WTC11 (cell line): Measurements from ENCODE around the gene EML4. TPM values are rescaled to one million over a fixed set of nuclear protein-coding genes. Genes with fewer than 3 reads are reported as not detected.

ENCODE experiments used
- ATAC-seq: fragments of 200-7000 bp; cut with Tn5 transposase; 2 replicates; pipeline ENCODE4 v1.10.0; 2021; ENCODE audit warnings: mild to moderate bottlenecking, moderate library complexity
- CTCF ChIA-PET: fragments of 300-600 bp; sonication (Branson Sonifier 250); formaldehyde crosslinking; loops from one replicate; lab custom pipeline; 2021; ENCODE audit warnings: antibody characterized with exemption; lab: Charles Lee
- POLR2A ChIA-PET: fragments of 350-600 bp; sonication (Branson Sonifier 250); formaldehyde crosslinking; loops from one replicate; lab custom pipeline; 2021; ENCODE audit warnings: antibody characterized with exemption; lab: Charles Lee
- DNase-seq: peaks from one replicate; pipeline ENCODE4 v3.0.0; 2021; ENCODE audit warnings: low spot score
- H3K27ac Mint-ChIP-seq: 2 replicates; pipeline ENCODE4 v1.8.0; 2021; ENCODE audit warnings: mixed read lengths
- H3K27me3 Mint-ChIP-seq: 2 replicates; pipeline ENCODE4 v1.8.0; 2021; ENCODE audit warnings: low read depth, mild to moderate bottlenecking, moderate library complexity, mixed read lengths
- H3K36me3 Mint-ChIP-seq: 2 replicates; pipeline ENCODE4 v1.8.0; 2021; ENCODE audit warnings: mixed read lengths
- H3K4me1 Mint-ChIP-seq: 2 replicates; pipeline ENCODE4 v1.8.0; 2022; ENCODE audit warnings: mixed read lengths
- H3K4me3 Mint-ChIP-seq: 2 replicates; pipeline ENCODE4 v1.8.0; 2021; ENCODE audit warnings: mild to moderate bottlenecking, moderate library complexity, mixed read lengths
- H3K9me3 Mint-ChIP-seq: 2 replicates; pipeline ENCODE4 v1.8.0; 2021; ENCODE audit warnings: mixed read lengths
- AR ChIP-seq: fragments of 250-450 bp; sonication (Bioruptor Pico); IDR thresholded peaks from 2 replicates; pipeline ENCODE4 v1.9.0; 2021; ENCODE audit warnings: mild to moderate bottlenecking
- E2F1 ChIP-seq: sonication (generic); formaldehyde crosslinking; IDR thresholded peaks from 2 replicates; pipeline ENCODE4 v1.8.0; 2022; ENCODE audit warnings: mild to moderate bottlenecking, missing genetic modification reagents
- ESRRA ChIP-seq: sonication (generic); formaldehyde crosslinking; IDR thresholded peaks from 2 replicates; pipeline ENCODE4 v1.8.1; 2022; ENCODE audit warnings: mild to moderate bottlenecking, missing genetic modification reagents, borderline replicate concordance
- FOXJ3 ChIP-seq: sonication (generic); formaldehyde crosslinking; IDR thresholded peaks from 2 replicates; pipeline ENCODE4 v1.9.0; 2021; ENCODE audit warnings: missing genetic modification reagents, mild to moderate bottlenecking, borderline replicate concordance
- FOXP1 ChIP-seq: sonication (generic); formaldehyde crosslinking; IDR thresholded peaks from 2 replicates; pipeline ENCODE4 v1.8.0; 2022; ENCODE audit warnings: missing genetic modification reagents, mild to moderate bottlenecking, moderate library complexity, borderline replicate concordance
- IRF1 ChIP-seq: sonication (generic); formaldehyde crosslinking; IDR thresholded peaks from 2 replicates; pipeline ENCODE4 v1.8.0; 2023; ENCODE audit warnings: missing genetic modification reagents
- NFATC4 ChIP-seq: fragments of 250-450 bp; sonication (Bioruptor Pico); IDR thresholded peaks from 2 replicates; pipeline ENCODE4 v1.9.0; 2021; ENCODE audit warnings: mild to moderate bottlenecking
- NR3C1 ChIP-seq: sonication (generic); formaldehyde crosslinking; conservative IDR thresholded peaks from 2 replicates; pipeline ENCODE4 v1.8.1; 2023; ENCODE audit warnings: low read depth, mild to moderate bottlenecking, missing genetic modification reagents
- SMAD3 ChIP-seq: sonication (generic); formaldehyde crosslinking; IDR thresholded peaks from 2 replicates; pipeline ENCODE4 v1.8.0; 2022; ENCODE audit warnings: missing genetic modification reagents, mild to moderate bottlenecking, borderline replicate concordance
- SP1 ChIP-seq: sonication (generic); formaldehyde crosslinking; conservative IDR thresholded peaks from 2 replicates; pipeline ENCODE4 v1.8.1; 2022; ENCODE audit warnings: missing genetic modification reagents
- TCF7 ChIP-seq: sonication (generic); formaldehyde crosslinking; IDR thresholded peaks from 2 replicates; pipeline ENCODE4 v1.8.0; 2022; ENCODE audit warnings: mild to moderate bottlenecking, low read depth, missing genetic modification reagents, moderate library complexity
- ZNF232 ChIP-seq: sonication (generic); formaldehyde crosslinking; IDR thresholded peaks from 2 replicates; pipeline ENCODE4 v1.8.0; 2022; ENCODE audit warnings: mild to moderate bottlenecking, missing genetic modification reagents
- total RNA-seq: library from RNA; stranded (reverse); gene quantifications from 3 replicates; pipeline ENCODE4 v1.2.3, GENCODE V29; 2021
- TF ChIP-seq, protein P1 (sequence below): sonication (generic); formaldehyde crosslinking; IDR thresholded peaks from 2 replicates; pipeline ENCODE4 v1.8.0; 2023; ENCODE audit warnings: mild to moderate bottlenecking, missing genetic modification reagents
- TF ChIP-seq, protein P2 (sequence below): fragments of 250-450 bp; sonication (Bioruptor Pico); IDR thresholded peaks from 2 replicates; pipeline ENCODE4 v1.8.0; 2021; ENCODE audit warnings: mild to moderate bottlenecking
- TF ChIP-seq, protein P3 (sequence below): sonication (generic); formaldehyde crosslinking; IDR thresholded peaks from 2 replicates; pipeline ENCODE4 v1.8.1; 2022; ENCODE audit warnings: low read depth, missing genetic modification reagents, borderline replicate concordance

EML4 gene
- total RNA-seq, 1 experiment from 2014 or later, result 89.9 TPM

DNA sequence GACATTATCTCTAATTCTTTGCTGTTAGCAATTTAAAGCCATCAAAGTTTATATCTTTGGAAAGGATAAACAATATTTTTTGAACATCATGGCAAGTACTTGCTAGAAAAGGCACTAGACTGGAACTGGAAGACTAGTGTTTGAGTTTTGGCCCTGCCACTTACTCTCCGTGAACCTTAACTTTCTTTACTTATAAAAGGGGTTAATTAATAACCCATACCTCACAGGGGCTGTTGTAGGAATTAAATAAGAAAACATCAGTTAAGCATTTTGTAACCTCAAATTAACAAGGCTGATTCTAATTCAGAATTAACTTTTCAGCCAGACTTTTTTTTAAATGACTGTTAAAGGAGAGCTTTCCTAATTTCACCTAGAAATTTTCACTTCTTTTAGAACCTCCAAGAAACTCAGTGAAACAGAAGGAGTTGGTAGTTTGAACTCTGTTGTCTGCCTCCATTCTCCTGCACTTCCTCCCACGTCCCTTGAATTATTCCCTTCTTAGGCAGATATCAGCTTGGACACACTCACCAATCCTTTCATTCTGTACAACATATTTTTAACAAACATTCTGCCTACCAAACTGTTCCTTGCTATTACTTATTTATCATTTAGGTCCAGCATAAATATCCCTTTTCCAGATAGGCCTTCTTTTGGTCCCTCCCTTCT, 112.4 kb downstream of the EML4 start:
- H3K27me3 Mint-ChIP-seq, result no peaks in the 10 kb centered on the region
- H3K9me3 Mint-ChIP-seq, result no peaks in the 10 kb centered on the region
- H3K4me3 Mint-ChIP-seq, result no peak overlapping the region
- DNase-seq (no peak), ATAC-seq (no peak)
- 0 out of 2 replicates have a peak overlapping the region, but pooled peaks have one; percentile 17 for H3K27ac Mint-ChIP-seq
- ChIA-PET POLR2A (no interaction called here), CTCF (no interaction called here)
- H3K36me3 Mint-ChIP-seq, result peaks cover 20% of the 10 kb centered on the region
- TF ChIP-seq SMAD3 (no peak), ESRRA (CRISPR knock-in tag) (no peak)
- peaks cover 6% of the 10 kb centered on the region for H3K4me1 Mint-ChIP-seq

DNA sequence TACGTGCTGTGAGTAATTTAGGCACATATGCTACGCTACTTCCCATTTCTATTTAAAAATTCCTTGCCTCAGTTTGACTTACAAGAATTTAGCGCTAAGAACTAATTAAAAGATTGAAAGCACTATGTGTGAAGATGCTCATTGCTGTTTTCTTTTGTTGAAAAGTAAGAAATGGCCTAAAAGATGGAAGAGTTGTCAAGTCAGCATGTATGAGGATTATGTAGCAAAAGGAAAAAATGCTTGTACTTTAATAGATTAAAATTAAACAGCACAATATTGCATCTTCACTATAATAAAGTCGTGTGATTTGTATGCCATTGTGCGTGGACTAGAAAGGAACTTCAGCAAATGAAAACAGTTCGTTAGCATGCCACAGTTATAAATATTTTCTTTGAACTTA, 114.9 kb downstream of the EML4 start:
- POLR2A ChIA-PET, result no interaction called here
- no peak overlapping the region for H3K27ac Mint-ChIP-seq
- TF ChIP-seq TCF7 (no peak), IRF1 (CRISPR knock-in tag) (no peak), AR (CRISPR knock-in tag) (no peak), E2F1 (no peak), NR3C1 (no peak), FOXP1 (no peak), FOXJ3 (CRISPR knock-in tag) (no peak), ZNF232 (no peak), NFATC4 (CRISPR knock-in tag) (no peak), SP1 (CRISPR knock-in tag) (no peak)
- TF ChIP-seq, protein P1, sequence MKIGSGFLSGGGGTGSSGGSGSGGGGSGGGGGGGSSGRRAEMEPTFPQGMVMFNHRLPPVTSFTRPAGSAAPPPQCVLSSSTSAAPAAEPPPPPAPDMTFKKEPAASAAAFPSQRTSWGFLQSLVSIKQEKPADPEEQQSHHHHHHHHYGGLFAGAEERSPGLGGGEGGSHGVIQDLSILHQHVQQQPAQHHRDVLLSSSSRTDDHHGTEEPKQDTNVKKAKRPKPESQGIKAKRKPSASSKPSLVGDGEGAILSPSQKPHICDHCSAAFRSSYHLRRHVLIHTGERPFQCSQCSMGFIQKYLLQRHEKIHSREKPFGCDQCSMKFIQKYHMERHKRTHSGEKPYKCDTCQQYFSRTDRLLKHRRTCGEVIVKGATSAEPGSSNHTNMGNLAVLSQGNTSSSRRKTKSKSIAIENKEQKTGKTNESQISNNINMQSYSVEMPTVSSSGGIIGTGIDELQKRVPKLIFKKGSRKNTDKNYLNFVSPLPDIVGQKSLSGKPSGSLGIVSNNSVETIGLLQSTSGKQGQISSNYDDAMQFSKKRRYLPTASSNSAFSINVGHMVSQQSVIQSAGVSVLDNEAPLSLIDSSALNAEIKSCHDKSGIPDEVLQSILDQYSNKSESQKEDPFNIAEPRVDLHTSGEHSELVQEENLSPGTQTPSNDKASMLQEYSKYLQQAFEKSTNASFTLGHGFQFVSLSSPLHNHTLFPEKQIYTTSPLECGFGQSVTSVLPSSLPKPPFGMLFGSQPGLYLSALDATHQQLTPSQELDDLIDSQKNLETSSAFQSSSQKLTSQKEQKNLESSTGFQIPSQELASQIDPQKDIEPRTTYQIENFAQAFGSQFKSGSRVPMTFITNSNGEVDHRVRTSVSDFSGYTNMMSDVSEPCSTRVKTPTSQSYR (CRISPR knock-in tag), result no peak
- TF ChIP-seq, protein P2, sequence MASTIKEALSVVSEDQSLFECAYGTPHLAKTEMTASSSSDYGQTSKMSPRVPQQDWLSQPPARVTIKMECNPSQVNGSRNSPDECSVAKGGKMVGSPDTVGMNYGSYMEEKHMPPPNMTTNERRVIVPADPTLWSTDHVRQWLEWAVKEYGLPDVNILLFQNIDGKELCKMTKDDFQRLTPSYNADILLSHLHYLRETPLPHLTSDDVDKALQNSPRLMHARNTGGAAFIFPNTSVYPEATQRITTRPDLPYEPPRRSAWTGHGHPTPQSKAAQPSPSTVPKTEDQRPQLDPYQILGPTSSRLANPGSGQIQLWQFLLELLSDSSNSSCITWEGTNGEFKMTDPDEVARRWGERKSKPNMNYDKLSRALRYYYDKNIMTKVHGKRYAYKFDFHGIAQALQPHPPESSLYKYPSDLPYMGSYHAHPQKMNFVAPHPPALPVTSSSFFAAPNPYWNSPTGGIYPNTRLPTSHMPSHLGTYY (CRISPR knock-in tag), result no peak
- TF ChIP-seq, protein P3, sequence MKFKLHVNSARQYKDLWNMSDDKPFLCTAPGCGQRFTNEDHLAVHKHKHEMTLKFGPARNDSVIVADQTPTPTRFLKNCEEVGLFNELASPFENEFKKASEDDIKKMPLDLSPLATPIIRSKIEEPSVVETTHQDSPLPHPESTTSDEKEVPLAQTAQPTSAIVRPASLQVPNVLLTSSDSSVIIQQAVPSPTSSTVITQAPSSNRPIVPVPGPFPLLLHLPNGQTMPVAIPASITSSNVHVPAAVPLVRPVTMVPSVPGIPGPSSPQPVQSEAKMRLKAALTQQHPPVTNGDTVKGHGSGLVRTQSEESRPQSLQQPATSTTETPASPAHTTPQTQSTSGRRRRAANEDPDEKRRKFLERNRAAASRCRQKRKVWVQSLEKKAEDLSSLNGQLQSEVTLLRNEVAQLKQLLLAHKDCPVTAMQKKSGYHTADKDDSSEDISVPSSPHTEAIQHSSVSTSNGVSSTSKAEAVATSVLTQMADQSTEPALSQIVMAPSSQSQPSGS (CRISPR knock-in tag), result no peak
- ATAC-seq, result no peak
- no peaks in the 10 kb centered on the region for H3K9me3 Mint-ChIP-seq
- no peak overlapping the region for H3K4me3 Mint-ChIP-seq
- H3K36me3 Mint-ChIP-seq, result peaks cover 27% of the 10 kb centered on the region
- CTCF ChIA-PET, result no interaction called here
- DNase-seq, result no peak
- H3K27me3 Mint-ChIP-seq, result no peaks in the 10 kb centered on the region
- peaks cover 6% of the 10 kb centered on the region for H3K4me1 Mint-ChIP-seq
